MCF 10A (cell line): ENCODE results near the gene KRTAP4-2. TPM values are rescaled to one million over a fixed set of nuclear protein-coding genes. Genes with fewer than 3 reads are reported as not detected.
A peak's percentile ranks its signal among the peaks of the same experiment; 100 is the strongest.

ENCODE experiments used
- BruUV-seq: library from RNA; stranded (reverse); fragments of 400-500 nt; replicated peaks from 2 replicates; lab custom pipeline; 2021; lab: Mats Ljungman, UMichigan
- CTCF ChIA-PET: fragments of 300-600 bp; sonication (Branson Sonifier 250); formaldehyde crosslinking; extraction: SDS; loops from one replicate; lab custom pipeline; 2021; ENCODE audit warnings: antibody characterized with exemption, inconsistent platforms; lab: Yijun Ruan, JAX
- POLR2A ChIA-PET: fragments of 300-600, 350-650 bp; sonication (Branson Sonifier 250); formaldehyde crosslinking; extraction: SDS; loops from one replicate; lab custom pipeline; 2020; ENCODE audit warnings: antibody characterized with exemption, inconsistent platforms; lab: Yijun Ruan, JAX
- DNase-seq: peaks from one replicate; pipeline ENCODE4 v3.0.0-alpha.2; 2018; ENCODE audit not compliant: unreplicated experiment
- H3K27ac Mint-ChIP-seq: one replicate; pipeline ENCODE4 v1.8.0; 2022; ENCODE audit warnings: mild to moderate bottlenecking, low read depth, mixed read lengths; ENCODE audit not compliant: unreplicated experiment
- H3K27me3 Mint-ChIP-seq: one replicate; pipeline ENCODE4 v1.8.0; 2022; ENCODE audit warnings: mixed read lengths; ENCODE audit not compliant: insufficient read depth, unreplicated experiment
- H3K36me3 Mint-ChIP-seq: one replicate; pipeline ENCODE4 v1.8.0; 2022; ENCODE audit warnings: mild to moderate bottlenecking, moderate library complexity, mixed read lengths; ENCODE audit not compliant: insufficient read depth, unreplicated experiment
- H3K4me1 Mint-ChIP-seq: one replicate; pipeline ENCODE4 v1.8.0; 2022; ENCODE audit warnings: mixed read lengths; ENCODE audit not compliant: insufficient read depth, unreplicated experiment
- H3K4me3 Mint-ChIP-seq: one replicate; pipeline ENCODE4 v1.8.0; 2022; ENCODE audit warnings: mild to moderate bottlenecking, moderate library complexity, mixed read lengths; ENCODE audit not compliant: unreplicated experiment
- H3K9me3 Mint-ChIP-seq: one replicate; pipeline ENCODE4 v1.8.0; 2022; ENCODE audit warnings: mixed read lengths; ENCODE audit not compliant: unreplicated experiment
- CTCF ChIP-seq: fragments of 200-600 bp; IDR thresholded peaks from one replicate; pipeline ENCODE4 v1.8.0; 2022; ENCODE audit warnings: antibody characterized with exemption, mild to moderate bottlenecking; ENCODE audit not compliant: unreplicated experiment
- intact Hi-C: fragments of 100-400 bp; cut with micrococcal nuclease; formaldehyde crosslinking; loops from 2 replicates; pipeline ENCODE4 v1.14.1; 2022
- total RNA-seq: library from RNA; stranded (reverse); gene quantifications from 2 replicates; pipeline ENCODE4 v1.2.3, GENCODE V29; 2022

KRTAP4-2 gene
- total RNA-seq, 1 experiment from 2014 or later = not detected

- CTCF ChIA-PET = no interaction called here
- intact Hi-C loops = no loop called here
- POLR2A ChIA-PET = no interaction called here
- Mint-ChIP-seq H3K4me1 (no peaks in the 10 kb centered on the region), H3K36me3 (no peaks in the 10 kb centered on the region), H3K27me3 (no peaks in the 10 kb centered on the region), H3K9me3 (peaks cover 15% of the 10 kb centered on the region), H3K4me3 (no peak overlapping the region), H3K27ac (no peak overlapping the region)
- DNase-seq = no peak
- TF ChIP-seq CTCF = no peak
- BruUV-seq = no TSS peak
These were observed 30.4 kb downstream of the KRTAP4-2 start for GRCh38 chr17:41147531-41148204.

- Mint-ChIP-seq H3K27me3 (no peaks in the 10 kb centered on the region), H3K36me3 (no peaks in the 10 kb centered on the region), H3K9me3 (peaks cover 20% of the 10 kb centered on the region), H3K4me3 (no peak overlapping the region), H3K4me1 (peaks cover 6% of the 10 kb centered on the region), H3K27ac (no peak overlapping the region)
- BruUV-seq = no TSS peak
- POLR2A ChIA-PET = no interaction called here
- no peak for DNase-seq
- intact Hi-C loops = no loop called here
- TF ChIP-seq CTCF = no peak
- CTCF ChIA-PET = no interaction called here
These were observed 32.8 kb downstream of the KRTAP4-2 start for GRCh38 chr17:41145261-41145660.

GRCh38 chr17:41144846-41145245 is 33.2 kb downstream of the KRTAP4-2 start:
- Mint-ChIP-seq H3K4me1 (peaks cover 6% of the 10 kb centered on the region), H3K27ac (no peak overlapping the region), H3K27me3 (no peaks in the 10 kb centered on the region), H3K9me3 (peaks cover 20% of the 10 kb centered on the region), H3K4me3 (no peak overlapping the region), H3K36me3 (peaks cover under 1% of the 10 kb centered on the region)
- intact Hi-C loops = no loop called here
- DNase-seq = no peak
- ChIA-PET POLR2A (no interaction called here), CTCF (no interaction called here)
- no TSS peak for BruUV-seq
- no peak for TF ChIP-seq CTCF

GRCh38 chr17:41141361-41141760 is 36.7 kb downstream of the KRTAP4-2 start:
- Mint-ChIP-seq H3K4me3 (no peak overlapping the region), H3K27me3 (no peaks in the 10 kb centered on the region), H3K27ac (peak overlapping the region; percentile 3), H3K36me3 (peaks cover 6% of the 10 kb centered on the region), H3K9me3 (peaks cover 27% of the 10 kb centered on the region), H3K4me1 (peaks cover 6% of the 10 kb centered on the region)
- intact Hi-C loops = loop anchor here (2.0 kb wide), 1 partner anchor 233 kb away; no protein-coding TSS in a partner anchor
- TF ChIP-seq CTCF = no peak
- DNase-seq = no peak
- POLR2A ChIA-PET = interaction anchor here (0.9 to 1.7 kb wide), 3 partner anchors 9 to 325 kb away, joined by 3 to 5 read pairs (median 4); partner anchors contain the start of gene KRT32
- no TSS peak for BruUV-seq
- CTCF ChIA-PET = no interaction called here
